HFFc6 (cell line): ENCODE results near the gene RBM10. TPM values are rescaled to one million over a fixed set of nuclear protein-coding genes. Genes with fewer than 3 reads are reported as not detected.

ENCODE experiments used
- DNase-seq: peaks from one replicate; pipeline ENCODE4 v3.0.0-alpha.2; 2018
- H3K27ac Mint-ChIP-seq: 2 replicates; pipeline ENCODE4 v1.8.0; 2020; ENCODE audit warnings: mild to moderate bottlenecking, mixed read lengths
- H3K27me3 Mint-ChIP-seq: 2 replicates; pipeline ENCODE4 v1.8.0; 2021; ENCODE audit warnings: mild to moderate bottlenecking, moderate library complexity, mixed read lengths; ENCODE audit not compliant: insufficient read depth
- H3K36me3 Mint-ChIP-seq: 2 replicates; pipeline ENCODE4 v1.8.0; 2021; ENCODE audit warnings: low read depth, mixed read lengths
- H3K4me1 Mint-ChIP-seq: 2 replicates; pipeline ENCODE4 v1.8.0; 2020; ENCODE audit warnings: low read depth, mixed read lengths
- H3K4me3 Mint-ChIP-seq: 2 replicates; pipeline ENCODE4 v1.8.0; 2020; ENCODE audit warnings: mild to moderate bottlenecking, moderate library complexity, mixed read lengths
- H3K9me3 Mint-ChIP-seq: 2 replicates; pipeline ENCODE4 v1.8.0; 2020; ENCODE audit warnings: mild to moderate bottlenecking, mixed read lengths
- total RNA-seq, 6 experiments: library from RNA; stranded (reverse); fragmentation: NEBNext Ultra II Directional; extraction: Animal tissue kit (Norgen Biotek cat#: 25700); gene quantifications; 2 replicates in 1 of 6; 3 replicates in 5 of 6; pipeline ENCODE4 v1.2.3, GENCODE V29; 2021
- TF ChIP-seq, protein P1 (sequence below): fragments of 200-600 bp; sonication (generic); IDR thresholded peaks from 2 replicates; pipeline ENCODE4 v1.5.0; 2021; ENCODE audit warnings: antibody characterized with exemption, mild to moderate bottlenecking

The RBM10 gene
- total RNA-seq, 6 experiments from 2014 or later: 38.8 to 44.3 (median 41.7) TPM

DNA sequence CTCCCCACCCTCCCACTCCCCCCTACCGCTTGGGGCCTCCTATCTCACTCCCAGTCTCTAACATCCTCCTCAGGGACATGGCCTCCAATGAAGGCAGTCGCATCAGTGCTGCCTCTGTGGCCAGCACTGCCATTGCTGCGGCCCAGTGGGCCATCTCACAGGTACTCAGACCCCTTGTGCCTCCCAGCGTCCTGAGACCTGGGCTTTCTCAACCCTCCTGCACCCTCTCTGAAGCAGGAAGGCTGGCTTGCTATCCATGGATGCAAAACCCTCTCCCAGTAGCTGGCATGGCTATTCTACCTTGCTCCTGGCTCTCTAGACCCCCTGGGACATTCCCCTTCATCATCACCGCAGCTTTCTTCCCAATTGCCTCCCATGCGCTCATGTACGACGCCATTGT is 35.3 kb downstream of the RBM10 start:
- no peak overlapping the region for H3K4me3 Mint-ChIP-seq
- H3K4me1 Mint-ChIP-seq: peaks cover 13% of the 10 kb centered on the region
- no peaks in the 10 kb centered on the region for H3K9me3 Mint-ChIP-seq
- TF ChIP-seq, protein P1, sequence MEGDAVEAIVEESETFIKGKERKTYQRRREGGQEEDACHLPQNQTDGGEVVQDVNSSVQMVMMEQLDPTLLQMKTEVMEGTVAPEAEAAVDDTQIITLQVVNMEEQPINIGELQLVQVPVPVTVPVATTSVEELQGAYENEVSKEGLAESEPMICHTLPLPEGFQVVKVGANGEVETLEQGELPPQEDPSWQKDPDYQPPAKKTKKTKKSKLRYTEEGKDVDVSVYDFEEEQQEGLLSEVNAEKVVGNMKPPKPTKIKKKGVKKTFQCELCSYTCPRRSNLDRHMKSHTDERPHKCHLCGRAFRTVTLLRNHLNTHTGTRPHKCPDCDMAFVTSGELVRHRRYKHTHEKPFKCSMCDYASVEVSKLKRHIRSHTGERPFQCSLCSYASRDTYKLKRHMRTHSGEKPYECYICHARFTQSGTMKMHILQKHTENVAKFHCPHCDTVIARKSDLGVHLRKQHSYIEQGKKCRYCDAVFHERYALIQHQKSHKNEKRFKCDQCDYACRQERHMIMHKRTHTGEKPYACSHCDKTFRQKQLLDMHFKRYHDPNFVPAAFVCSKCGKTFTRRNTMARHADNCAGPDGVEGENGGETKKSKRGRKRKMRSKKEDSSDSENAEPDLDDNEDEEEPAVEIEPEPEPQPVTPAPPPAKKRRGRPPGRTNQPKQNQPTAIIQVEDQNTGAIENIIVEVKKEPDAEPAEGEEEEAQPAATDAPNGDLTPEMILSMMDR: no peak
- no peak for DNase-seq
- H3K36me3 Mint-ChIP-seq: peaks cover 5% of the 10 kb centered on the region; the same call in 1 of the 2 replicates
- H3K27me3 Mint-ChIP-seq: peaks cover 2% of the 10 kb centered on the region
- peak overlapping the region; percentile 38; the same call in 1 of the 2 replicates for H3K27ac Mint-ChIP-seq

DNA sequence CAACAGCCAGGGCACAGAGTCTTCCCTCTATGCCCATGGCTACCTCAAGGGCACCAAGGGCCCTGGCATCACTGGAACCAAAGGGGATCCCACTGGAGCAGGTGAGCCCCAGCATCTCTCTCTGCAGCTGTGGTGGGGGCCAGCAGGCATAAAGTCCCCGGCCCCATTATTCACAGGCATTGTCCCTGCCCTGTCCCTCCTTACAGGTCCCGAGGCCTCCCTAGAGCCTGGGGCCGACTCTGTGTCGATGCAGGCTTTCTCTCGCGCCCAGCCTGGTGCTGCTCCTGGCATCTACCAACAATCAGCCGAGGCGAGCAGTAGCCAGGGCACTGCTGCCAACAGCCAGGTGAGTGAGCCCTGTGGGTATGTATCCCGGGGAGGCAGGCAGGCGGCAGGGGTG is 36.3 kb downstream of the RBM10 start:
- Mint-ChIP-seq H3K27ac (no peak overlapping the region), H3K27me3 (peaks cover 4% of the 10 kb centered on the region), H3K4me1 (peaks cover 13% of the 10 kb centered on the region), H3K36me3 (peaks cover 10% of the 10 kb centered on the region), H3K9me3 (no peaks in the 10 kb centered on the region), H3K4me3 (no peak overlapping the region)
- TF ChIP-seq, protein P1: no peak
- no peak for DNase-seq

DNA sequence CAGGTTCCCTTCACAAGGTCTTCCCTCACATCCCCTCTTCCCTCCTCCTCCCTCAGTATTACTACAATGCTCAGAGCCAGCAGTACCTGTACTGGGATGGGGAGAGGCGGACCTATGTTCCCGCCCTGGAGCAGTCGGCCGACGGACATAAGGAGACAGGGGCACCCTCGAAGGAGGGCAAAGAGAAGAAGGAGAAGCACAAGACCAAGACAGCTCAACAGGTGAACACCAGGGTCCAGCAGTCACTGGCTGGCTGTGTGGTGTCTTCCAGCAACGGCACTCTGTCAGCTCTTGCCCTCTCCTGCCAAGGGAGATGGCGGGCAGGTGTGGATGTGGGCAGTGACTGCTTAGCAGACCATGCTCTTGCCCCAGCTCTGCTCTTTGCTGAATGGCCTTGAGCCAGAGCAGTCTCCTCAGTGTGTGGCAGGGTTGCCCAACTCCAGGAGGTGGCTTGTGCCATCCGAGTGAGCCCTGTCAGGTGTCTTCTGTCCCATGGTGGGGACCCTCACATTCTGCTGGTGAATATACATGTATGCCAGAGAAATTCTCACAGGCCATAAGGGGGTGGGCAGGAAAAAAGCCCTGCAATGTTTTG is 37.2 kb downstream of the RBM10 start:
- H3K27me3 Mint-ChIP-seq: peaks cover 4% of the 10 kb centered on the region
- H3K4me1 Mint-ChIP-seq: peaks cover 13% of the 10 kb centered on the region
- H3K9me3 Mint-ChIP-seq: no peaks in the 10 kb centered on the region
- TF ChIP-seq, protein P1: no peak
- H3K27ac Mint-ChIP-seq: no peak overlapping the region; the same call in 1 of the 2 replicates
- H3K36me3 Mint-ChIP-seq: peaks cover 10% of the 10 kb centered on the region
- H3K4me3 Mint-ChIP-seq: no peak overlapping the region
- DNase-seq: no peak

DNA sequence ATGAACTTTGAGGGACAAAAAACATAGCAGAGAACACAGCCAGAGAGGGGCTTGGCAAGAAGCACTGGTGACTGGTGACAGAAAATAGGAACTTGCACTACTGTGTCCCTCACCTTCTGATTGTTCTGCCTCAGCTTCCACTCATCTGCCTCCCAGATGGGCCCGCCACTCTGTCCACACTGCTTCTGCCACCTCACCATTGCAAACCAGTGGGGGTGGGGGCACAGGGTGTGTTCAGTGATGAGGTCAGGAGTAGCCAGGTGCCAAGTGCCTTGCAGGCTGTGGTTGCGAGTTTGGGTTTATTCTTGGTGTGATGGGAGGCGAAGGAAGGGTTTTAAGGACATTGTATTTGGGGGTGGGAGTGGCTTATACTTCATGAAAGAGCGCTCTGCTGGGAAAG is 39.5 kb downstream of the RBM10 start:
- Mint-ChIP-seq H3K27me3 (peaks cover 5% of the 10 kb centered on the region), H3K36me3 (peaks cover 7% of the 10 kb centered on the region), H3K4me3 (no peak overlapping the region), H3K4me1 (peaks cover 3% of the 10 kb centered on the region), H3K9me3 (no peaks in the 10 kb centered on the region), H3K27ac (no peak overlapping the region)
- DNase-seq: no peak
- TF ChIP-seq, protein P1: no peak

DNA sequence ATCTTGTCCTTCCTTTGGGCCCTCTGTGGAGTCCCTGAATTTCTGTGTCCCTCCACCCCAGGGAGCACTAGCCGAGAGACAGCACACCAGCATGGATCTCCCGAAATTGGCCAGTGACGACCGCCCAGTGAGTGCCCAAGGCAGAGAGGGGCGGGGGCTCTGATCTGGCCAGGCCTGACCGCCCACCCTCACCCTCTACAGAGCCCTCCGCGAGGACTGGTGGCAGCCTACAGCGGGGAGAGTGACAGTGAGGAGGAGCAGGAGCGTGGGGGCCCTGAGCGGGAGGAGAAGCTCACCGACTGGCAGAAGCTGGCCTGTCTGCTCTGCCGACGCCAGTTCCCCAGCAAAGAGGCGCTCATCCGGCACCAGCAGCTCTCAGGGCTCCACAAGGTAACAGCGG is 40.2 kb downstream of the RBM10 start:
- Mint-ChIP-seq H3K4me3 (no peak overlapping the region), H3K27ac (no peak overlapping the region), H3K4me1 (no peaks in the 10 kb centered on the region), H3K27me3 (peaks cover 5% of the 10 kb centered on the region), H3K36me3 (peaks cover 5% of the 10 kb centered on the region), H3K9me3 (no peaks in the 10 kb centered on the region)
- no peak for DNase-seq
- TF ChIP-seq, protein P1: no peak
